PC-3 (cell line): ENCODE results near the gene GAS7. TPM values are rescaled to one million over a fixed set of nuclear protein-coding genes. Genes with fewer than 3 reads are reported as not detected.

Experiments used
- ATAC-seq: fragments of 200-7000 bp; cut with Tn5 transposase; 2 replicates; pipeline ENCODE4 v1.9.1; 2020; ENCODE audit warnings: mild to moderate bottlenecking, moderate library complexity
- BruUV-seq: library from RNA; stranded (reverse); fragments of 400-500 nt; replicated peaks from 2 replicates; lab custom pipeline; 2021; lab: Mats Ljungman, UMichigan
- CTCF ChIA-PET: fragments of 300-600 bp; sonication (Branson Sonifier 250); formaldehyde crosslinking; loops from one replicate; lab custom pipeline; 2022; ENCODE audit warnings: antibody characterized with exemption; lab: Charles Lee
- POLR2A ChIA-PET: fragments of 300-600 bp; sonication (Branson Sonifier 250); formaldehyde crosslinking; loops from one replicate; lab custom pipeline; 2022; ENCODE audit warnings: antibody characterized with exemption; ENCODE audit not compliant: unreplicated experiment; lab: Charles Lee
- DNase-seq: peaks from one replicate; pipeline ENCODE4 v3.0.0-alpha.2; 2015
- H2AFZ ChIP-seq: fragments of 300-600 bp; sonication (generic); 2 replicates; pipeline ENCODE4 v1.6.0; 2016; ENCODE audit warnings: antibody characterized with exemption, low read length
- H3F3A ChIP-seq: fragments of 300-600 bp; sonication (generic); one replicate; pipeline ENCODE4 v1.6.0; 2017; ENCODE audit warnings: antibody characterized with exemption, low read length, control low read depth, mild to moderate bottlenecking; ENCODE audit not compliant: unreplicated experiment
- H3K27ac ChIP-seq: fragments of 300-600 bp; sonication (generic); 2 replicates; pipeline ENCODE4 v1.5.1; 2016; ENCODE audit warnings: mild to moderate bottlenecking, low read length
- H3K27me3 ChIP-seq: fragments of 300-600 bp; sonication (generic); 2 replicates; pipeline ENCODE4 v1.6.1; 2016; ENCODE audit warnings: low read length, mixed read lengths
- H3K36me3 ChIP-seq: fragments of 300-600 bp; sonication (generic); 2 replicates; pipeline ENCODE4 v1.6.1; 2016; ENCODE audit warnings: low read depth, mixed run types, low read length, mixed read lengths
- H3K4me1 ChIP-seq: fragments of 300-600 bp; sonication (generic); 2 replicates; pipeline ENCODE4 v1.5.1; 2016; ENCODE audit warnings: low read length; ENCODE audit not compliant: insufficient read depth
- H3K4me2 ChIP-seq: fragments of 300-600 bp; sonication (generic); 2 replicates; pipeline ENCODE4 v1.6.0; 2016; ENCODE audit warnings: low read length
- H3K4me3 ChIP-seq: fragments of 300-600 bp; sonication (generic); 2 replicates; pipeline ENCODE4 v1.5.1; 2016; ENCODE audit warnings: mild to moderate bottlenecking, low read length, mixed read lengths
- H3K79me2 ChIP-seq: fragments of 300-600 bp; sonication (generic); 2 replicates; pipeline ENCODE4 v1.6.1; 2017; ENCODE audit warnings: low read length, mixed read lengths
- H3K9ac ChIP-seq: fragments of 300-600 bp; sonication (generic); 2 replicates; pipeline ENCODE4 v1.6.0; 2016; ENCODE audit warnings: mild to moderate bottlenecking, low read length
- H3K9me2 ChIP-seq: fragments of 300-600 bp; sonication (generic); replicated peaks from 2 replicates; pipeline ENCODE4 v1.6.1; 2016; ENCODE audit warnings: mixed run types, low read length, mixed read lengths
- H3K9me3 ChIP-seq: fragments of 300-600 bp; sonication (generic); 2 replicates; pipeline ENCODE4 v1.6.1; 2016; ENCODE audit warnings: low read length, mixed read lengths
- H4K20me1 ChIP-seq: fragments of 300-600 bp; sonication (generic); 2 replicates; pipeline ENCODE4 v1.6.1; 2016; ENCODE audit warnings: low read length, mixed read lengths
- CTCF ChIP-seq: fragments of 300-600 bp; sonication (generic); conservative IDR thresholded peaks from 2 replicates; pipeline ENCODE4 v1.5.1; 2017; ENCODE audit warnings: antibody characterized with exemption, low read depth, mild to moderate bottlenecking, low read length
- EZH2 ChIP-seq: fragments of 300-600 bp; sonication (generic); IDR thresholded peaks from one replicate; pipeline ENCODE4 v1.6.1; 2017; ENCODE audit warnings: antibody characterized with exemption, mild to moderate bottlenecking, low read length; ENCODE audit not compliant: unreplicated experiment
- EZH2phosphoT487 ChIP-seq: fragments of 300-600 bp; sonication (generic); IDR thresholded peaks from 2 replicates; pipeline ENCODE4 v1.6.1; 2018; ENCODE audit warnings: mild to moderate bottlenecking, antibody characterized with exemption, low read length, borderline replicate concordance
- intact Hi-C: fragments of 100-400 bp; cut with micrococcal nuclease; formaldehyde crosslinking; loops from 2 replicates; pipeline ENCODE4 v1.9.0; 2023
- total RNA-seq: library from RNA; depleted of rRNA; stranded (reverse); fragments of >200 nt; gene quantifications from 2 replicates; pipeline ENCODE4 v1.2.3, GENCODE V29; 2014

Gene GAS7
- total RNA-seq, 1 experiment from 2014 or later: not detected

DNA sequence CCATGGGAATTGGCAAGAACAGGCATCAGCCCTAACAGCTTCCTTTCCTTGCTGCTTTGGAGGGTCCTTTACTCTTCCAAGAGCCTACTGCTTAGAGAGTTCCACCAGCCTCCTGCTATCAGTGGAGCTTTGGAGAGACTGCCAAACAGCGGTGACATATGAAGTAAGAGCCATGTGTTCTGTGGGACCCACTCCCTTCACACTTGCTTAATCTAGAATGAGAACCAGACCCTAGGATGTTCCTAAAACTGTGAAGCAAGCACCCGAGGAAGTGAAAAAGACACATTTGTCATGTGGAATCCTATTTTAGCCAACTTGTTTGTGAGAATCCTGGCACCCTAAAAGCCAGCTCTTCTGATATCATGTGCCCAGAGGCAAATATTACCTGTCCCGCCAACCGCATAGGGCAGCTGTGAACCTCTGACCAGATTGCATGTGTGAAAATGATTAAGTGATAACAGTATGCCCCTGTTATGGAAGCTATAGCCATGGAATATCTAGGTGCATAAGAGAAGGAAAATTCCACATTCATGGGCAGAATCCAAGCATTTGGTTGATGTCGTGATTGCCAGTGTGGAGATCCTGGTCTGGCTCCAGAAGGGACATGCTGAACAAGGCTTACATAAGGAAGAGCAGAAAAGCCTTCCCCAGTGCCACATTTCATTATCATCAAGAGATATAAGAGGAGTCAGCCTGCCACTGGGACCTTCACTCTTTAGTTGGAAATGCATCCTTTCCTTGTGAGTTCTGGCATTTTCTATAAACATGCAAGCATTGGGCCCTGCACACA, 312.1 kb downstream of the GAS7 start:
- Histone ChIP-seq H3K27ac (no peak overlapping the region), H3K36me3 (no peaks in the 10 kb centered on the region), H3K9ac (no peak overlapping the region), H3K79me2 (no peaks in the 10 kb centered on the region), H3K9me3 (no peaks in the 10 kb centered on the region), H2AFZ (no peak overlapping the region), H3F3A (no peaks in the 10 kb centered on the region), H4K20me1 (no peaks in the 10 kb centered on the region), H3K4me1 (no peaks in the 10 kb centered on the region; the same call in 1 of the 2 replicates), H3K4me3 (no peak overlapping the region), H3K4me2 (no peak overlapping the region), H3K27me3 (no peaks in the 10 kb centered on the region), H3K9me2 (no peaks in the 10 kb centered on the region)
- TF ChIP-seq CTCF (no peak), EZH2phosphoT487 (no peak), EZH2 (no peak)
- no peak for DNase-seq
- POLR2A ChIA-PET: no interaction called here
- CTCF ChIA-PET: no interaction called here
- no TSS peak for BruUV-seq
- no peak for ATAC-seq
- intact Hi-C loops: loop anchor here (5.0 kb wide), 1 partner anchor 89 kb away; no protein-coding TSS in a partner anchor

DNA sequence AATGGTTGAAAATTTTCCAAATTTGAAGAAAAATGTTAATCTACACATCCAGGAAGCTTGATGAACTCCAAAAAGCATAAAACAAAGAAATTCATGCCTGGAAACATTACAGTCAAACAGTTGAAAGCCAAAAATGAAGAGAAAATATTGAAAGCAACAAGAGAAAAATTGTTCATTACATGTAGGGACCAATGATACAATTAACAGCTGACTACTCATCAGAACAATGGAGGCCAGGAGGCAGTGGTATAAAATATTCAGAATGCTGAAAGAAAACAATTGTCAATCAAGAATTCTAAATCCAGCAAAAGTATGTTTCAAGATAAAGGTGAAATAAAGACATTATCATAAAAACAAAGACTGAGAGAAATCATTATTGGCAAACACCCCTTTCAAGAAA, 315.0 kb downstream of the GAS7 start:
- H3K27me3 ChIP-seq: no peaks in the 10 kb centered on the region
- no peak overlapping the region for H3K4me3 ChIP-seq
- ChIA-PET POLR2A (no interaction called here), CTCF (no interaction called here)
- H3K4me1 ChIP-seq: peaks cover 16% of the 10 kb centered on the region
- DNase-seq (no peak), ATAC-seq (no peak)
- no peak overlapping the region for H3K27ac ChIP-seq
- no peak overlapping the region for H3K9ac ChIP-seq
- H3K9me3 ChIP-seq: no peaks in the 10 kb centered on the region
- H4K20me1 ChIP-seq: no peaks in the 10 kb centered on the region
- H3F3A ChIP-seq: no peaks in the 10 kb centered on the region
- BruUV-seq: no TSS peak
- no peak overlapping the region for H3K4me2 ChIP-seq
- TF ChIP-seq CTCF: no peak
- no peak for TF ChIP-seq EZH2phosphoT487
- no peak for TF ChIP-seq EZH2
- H3K9me2 ChIP-seq: no peaks in the 10 kb centered on the region
- intact Hi-C loops: loop anchor here (5.0 kb wide), 2 partner anchors 46 to 71 kb away; no protein-coding TSS in a partner anchor
- H3K79me2 ChIP-seq: no peaks in the 10 kb centered on the region
- no peak overlapping the region for H2AFZ ChIP-seq
- H3K36me3 ChIP-seq: no peaks in the 10 kb centered on the region

- Histone ChIP-seq H3K9me3 (no peaks in the 10 kb centered on the region), H3K36me3 (no peaks in the 10 kb centered on the region), H3K4me1 (peaks cover 26% of the 10 kb centered on the region), H3K27ac (peak overlapping the region; percentile 74), H3K9me2 (no peaks in the 10 kb centered on the region), H3F3A (no peaks in the 10 kb centered on the region), H3K4me3 (no peak overlapping the region), H3K27me3 (no peaks in the 10 kb centered on the region), H2AFZ (no peak overlapping the region), H4K20me1 (no peaks in the 10 kb centered on the region), H3K4me2 (peak overlapping the region; percentile 52), H3K9ac (no peak overlapping the region), H3K79me2 (no peaks in the 10 kb centered on the region)
- no TSS peak for BruUV-seq
- TF ChIP-seq CTCF (no peak), EZH2phosphoT487 (no peak), EZH2 (no peak)
- ATAC-seq: peak; percentile 96
- intact Hi-C loops: loop anchor here (5.0 kb wide), 2 partner anchors 43 to 68 kb away; no protein-coding TSS in a partner anchor
- DNase-seq: peak; percentile 83
- POLR2A ChIA-PET: no interaction called here
- CTCF ChIA-PET: no interaction called here
Observed at GRCh38 chr17:9880582-9880999, 317.8 kb downstream of the GAS7 start.
